CD4-positive, CD25-positive, alpha-beta regulatory T cell (primary cell): ENCODE data around the gene FHIT. TPM values are rescaled to one million over a fixed set of nuclear protein-coding genes. Genes with fewer than 3 reads are reported as not detected.

Source experiments
- ATAC-seq, 2 donors: fragments of 150-1000 bp; cut with Tn5 transposase; one replicate each; pipeline ENCODE4 v1.10.0; 2021; ENCODE audit warnings: low read depth in 2 of 2, moderate number of reproducible peaks in 2 of 2, moderate library complexity in 1 of 2
- DNase-seq, 3 donors: peaks; one replicate each; pipeline versions ENCODE4 v3.0.0 to v3.0.0-alpha.2; 2012 to 2022; ENCODE audit warnings: mixed read lengths in 1 of 3
- H3K27ac ChIP-seq: one replicate; pipeline ENCODE4 v1.7.0; 2013; ENCODE audit warnings: mild to moderate bottlenecking, low read length; ENCODE audit not compliant: insufficient read depth, poor library complexity, severe bottlenecking
- H3K27me3 ChIP-seq: one replicate; pipeline ENCODE4 v1.7.0; 2013; ENCODE audit warnings: low read length; ENCODE audit not compliant: control insufficient read depth, insufficient read depth
- H3K36me3 ChIP-seq: one replicate; pipeline ENCODE4 v1.7.0; 2013; ENCODE audit warnings: mild to moderate bottlenecking, low read length, moderate library complexity; ENCODE audit not compliant: control insufficient read depth, insufficient read depth
- H3K4me1 ChIP-seq: 2 replicates; pipeline ENCODE4 v1.7.0; 2013; ENCODE audit warnings: mild to moderate bottlenecking, low read length; ENCODE audit not compliant: insufficient read depth, control insufficient read depth, poor library complexity, severe bottlenecking
- H3K4me3 ChIP-seq: one replicate; pipeline ENCODE4 v1.7.0; 2013; ENCODE audit warnings: low read depth, mild to moderate bottlenecking, low read length, moderate library complexity
- H3K9me3 ChIP-seq, 2 experiments: 1 replicate in 1 of 2; 2 replicates in 1 of 2; pipeline ENCODE4 v1.7.0; 2013; ENCODE audit warnings: low read length in 2 of 2, mild to moderate bottlenecking in 1 of 2, moderate library complexity in 1 of 2; ENCODE audit not compliant: control insufficient read depth in 2 of 2
- H3K27ac Mint-ChIP-seq, 3 donors: one replicate each; pipeline ENCODE4 v1.8.0; 2020 to 2022; ENCODE audit warnings: mild to moderate bottlenecking in 3 of 3, mixed read lengths in 3 of 3, moderate library complexity in 2 of 3
- H3K27me3 Mint-ChIP-seq: one replicate; pipeline ENCODE4 v1.8.0; 2022; ENCODE audit warnings: mild to moderate bottlenecking, mixed read lengths
- H3K36me3 Mint-ChIP-seq: one replicate; pipeline ENCODE4 v1.8.0; 2020; ENCODE audit warnings: mixed read lengths
- H3K4me1 Mint-ChIP-seq, 4 donors: one replicate each; pipeline ENCODE4 v1.8.0; 2020 to 2022; ENCODE audit warnings: mixed read lengths in 4 of 4, mild to moderate bottlenecking in 1 of 4
- H3K4me3 Mint-ChIP-seq, 4 donors: one replicate each; pipeline ENCODE4 v1.8.0; 2020 to 2022; ENCODE audit warnings: mild to moderate bottlenecking in 4 of 4, mixed read lengths in 4 of 4, moderate library complexity in 3 of 4
- H3K9me3 Mint-ChIP-seq, 7 donors: one replicate each; pipeline ENCODE4 v1.8.0; 2020 to 2022; ENCODE audit warnings: mixed read lengths in 7 of 7, mild to moderate bottlenecking in 3 of 7, moderate library complexity in 2 of 7
- polyA plus RNA-seq, 4 donors: library from polyadenylated mRNA; unstranded; fragments of 300-500 nt; fragmentation: Illumina TruSeq; gene quantifications; one replicate each; pipeline ENCODE4 v1.2.3, GENCODE V29; 2021
- total RNA-seq: library from RNA; stranded (reverse); gene quantifications from one replicate; pipeline ENCODE4 v1.2.3, GENCODE V29; 2022

FHIT gene
- total and polyA plus RNA-seq, 5 donors from 2014 or later, result 7.8 to 120 (median 14.4) TPM

GRCh38 chr3:61250784-61251173 lies 473 bp downstream of the FHIT start:
- H3K27me3 ChIP-seq, result peaks cover 6% of the 10 kb centered on the region
- peak overlapping the region; percentile 93 to 98 (median 95) for H3K4me3 Mint-ChIP-seq
- peak overlapping the region; percentile 55 for H3K27ac ChIP-seq
- peaks cover 10 to 22% (median 16%) of the 10 kb centered on the region in 4 donors for H3K4me1 Mint-ChIP-seq
- H3K27ac Mint-ChIP-seq, result peak overlapping the region; percentile 82 to 94 (median 87)
- H3K9me3 ChIP-seq, result no peaks in the 10 kb centered on the region
- ATAC-seq (no peak), DNase-seq (peak in 2 of 3 donors; percentile 13 to 51)
- H3K4me1 ChIP-seq, result peaks cover 20% of the 10 kb centered on the region
- no peaks in the 10 kb centered on the region for H3K36me3 Mint-ChIP-seq
- H3K4me3 ChIP-seq, result peak overlapping the region; percentile 55
- peaks cover 32% of the 10 kb centered on the region for H3K27me3 Mint-ChIP-seq
- H3K9me3 Mint-ChIP-seq, result peaks cover 0 to 2% (median 0%) of the 10 kb centered on the region in 7 donors
- no peaks in the 10 kb centered on the region for H3K36me3 ChIP-seq

DNA sequence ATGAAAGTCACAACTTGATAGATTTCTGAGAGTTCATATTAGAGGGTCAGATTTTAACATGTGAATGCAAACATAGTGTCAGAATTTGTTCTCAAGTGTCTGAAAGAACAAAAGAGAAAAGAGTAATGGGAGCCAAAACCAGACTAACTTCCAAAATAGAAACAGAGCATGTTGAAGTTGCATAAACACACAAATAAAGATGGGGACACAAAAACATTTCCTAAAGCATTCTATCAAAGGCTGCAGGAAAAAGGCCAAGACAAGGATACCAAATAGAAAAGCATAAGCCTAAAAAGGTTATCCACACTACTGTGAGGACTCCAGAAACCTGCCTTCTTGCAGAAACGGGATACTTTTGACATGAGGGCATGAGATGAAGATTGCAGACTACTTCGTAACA lies 2.8 kb downstream of the FHIT start:
- H3K36me3 ChIP-seq, result no peaks in the 10 kb centered on the region
- peaks cover 20% of the 10 kb centered on the region for H3K4me1 ChIP-seq
- H3K9me3 Mint-ChIP-seq, result peaks cover 0 to 2% (median 0%) of the 10 kb centered on the region in 7 donors
- no peak overlapping the region for H3K27ac ChIP-seq
- no peaks in the 10 kb centered on the region for H3K9me3 ChIP-seq
- ATAC-seq (no peak), DNase-seq (no peak)
- peaks cover 4% of the 10 kb centered on the region for H3K27me3 ChIP-seq
- no peaks in the 10 kb centered on the region for H3K36me3 Mint-ChIP-seq
- H3K4me3 ChIP-seq, result no peak overlapping the region
- H3K27ac Mint-ChIP-seq, result no peak overlapping the region
- peaks cover 10 to 22% (median 16%) of the 10 kb centered on the region in 4 donors for H3K4me1 Mint-ChIP-seq
- H3K4me3 Mint-ChIP-seq, result no peak overlapping the region
- H3K27me3 Mint-ChIP-seq, result peaks cover 27% of the 10 kb centered on the region

DNA sequence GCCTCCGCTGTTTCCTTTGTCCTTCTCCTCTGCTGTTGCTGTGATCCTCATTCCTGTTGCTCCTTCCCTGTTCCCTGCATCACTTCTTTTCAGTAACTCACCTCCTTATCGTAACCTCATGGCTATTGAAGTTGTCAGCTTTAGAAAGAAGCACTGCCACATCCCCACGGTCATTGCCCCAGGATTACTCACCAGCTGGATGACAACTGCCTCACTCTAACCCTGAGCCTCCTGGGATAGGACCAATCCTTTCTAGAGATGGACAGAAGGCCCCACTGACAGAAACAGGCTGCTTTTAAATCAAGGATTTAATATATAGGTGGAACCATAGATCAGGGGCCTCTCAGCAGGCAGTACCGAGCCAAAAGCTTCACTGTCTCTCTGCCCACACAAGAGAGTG lies 4.1 kb downstream of the FHIT start:
- ATAC-seq (no peak), DNase-seq (no peak)
- peaks cover 0 to 2% (median 0%) of the 10 kb centered on the region in 7 donors for H3K9me3 Mint-ChIP-seq
- peaks cover 25% of the 10 kb centered on the region for H3K27me3 Mint-ChIP-seq
- no peaks in the 10 kb centered on the region for H3K27me3 ChIP-seq
- H3K36me3 ChIP-seq, result no peaks in the 10 kb centered on the region
- H3K4me1 ChIP-seq, result peaks cover 20% of the 10 kb centered on the region
- H3K4me1 Mint-ChIP-seq, result peaks cover 10 to 21% (median 15%) of the 10 kb centered on the region in 4 donors
- H3K4me3 Mint-ChIP-seq, result peak overlapping the region in 1 of 4 donors; percentile 14
- no peak overlapping the region for H3K27ac ChIP-seq
- no peak overlapping the region for H3K27ac Mint-ChIP-seq
- H3K4me3 ChIP-seq, result no peak overlapping the region
- no peaks in the 10 kb centered on the region for H3K9me3 ChIP-seq
- no peaks in the 10 kb centered on the region for H3K36me3 Mint-ChIP-seq

DNA sequence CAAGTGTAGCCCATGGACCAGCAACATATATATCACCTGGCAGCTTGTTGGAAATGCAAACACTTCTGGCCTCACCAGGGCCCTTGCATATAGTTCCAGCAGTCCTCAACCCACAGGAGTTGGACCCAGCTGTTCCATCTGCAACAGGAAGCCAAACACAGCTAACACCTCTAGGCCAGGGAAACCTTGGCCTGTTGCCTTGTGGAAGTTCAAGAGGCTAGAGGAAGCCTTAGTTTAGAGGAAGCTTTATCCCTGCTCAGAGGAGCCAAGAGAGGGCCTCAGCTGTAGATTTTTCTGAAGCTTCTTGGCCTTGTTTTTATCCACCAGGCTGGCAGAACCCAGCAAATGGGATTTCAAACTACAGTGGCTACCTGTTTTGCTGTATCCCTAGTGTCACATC lies 11.4 kb downstream of the FHIT start:
- Histone ChIP-seq H3K27me3 (no peaks in the 10 kb centered on the region), H3K27ac (no peak overlapping the region), H3K4me1 (no peaks in the 10 kb centered on the region), H3K9me3 (no peaks in the 10 kb centered on the region), H3K36me3 (no peaks in the 10 kb centered on the region), H3K4me3 (no peak overlapping the region)
- Mint-ChIP-seq H3K27ac (no peak overlapping the region), H3K4me1 (no peaks in the 10 kb centered on the region), H3K4me3 (no peak overlapping the region), H3K9me3 (no peaks in the 10 kb centered on the region), H3K36me3 (no peaks in the 10 kb centered on the region), H3K27me3 (no peaks in the 10 kb centered on the region)
- ATAC-seq (no peak), DNase-seq (no peak)

GRCh38 chr3:61237858-61238257 lies 13.4 kb downstream of the FHIT start:
- no peak for DNase-seq
- H3K36me3 Mint-ChIP-seq, result no peaks in the 10 kb centered on the region
- H3K4me3 Mint-ChIP-seq, result no peak overlapping the region
- no peaks in the 10 kb centered on the region for H3K36me3 ChIP-seq
- no peaks in the 10 kb centered on the region for H3K9me3 ChIP-seq
- H3K4me3 ChIP-seq, result no peak overlapping the region
- no peaks in the 10 kb centered on the region for H3K4me1 ChIP-seq
- no peaks in the 10 kb centered on the region for H3K4me1 Mint-ChIP-seq
- H3K27ac Mint-ChIP-seq, result no peak overlapping the region
- H3K27ac ChIP-seq, result no peak overlapping the region
- no peak for ATAC-seq
- no peaks in the 10 kb centered on the region for H3K27me3 ChIP-seq
- no peaks in the 10 kb centered on the region for H3K9me3 Mint-ChIP-seq
- no peaks in the 10 kb centered on the region for H3K27me3 Mint-ChIP-seq

- Mint-ChIP-seq H3K36me3 (no peaks in the 10 kb centered on the region), H3K27ac (no peak overlapping the region), H3K4me1 (no peaks in the 10 kb centered on the region), H3K27me3 (no peaks in the 10 kb centered on the region), H3K9me3 (no peaks in the 10 kb centered on the region), H3K4me3 (no peak overlapping the region)
- no peak overlapping the region for H3K27ac ChIP-seq
- H3K36me3 ChIP-seq, result no peaks in the 10 kb centered on the region
- DNase-seq, result peak in 1 of 3 donors; percentile 6
- H3K9me3 ChIP-seq, result no peaks in the 10 kb centered on the region
- H3K4me1 ChIP-seq, result no peaks in the 10 kb centered on the region
- H3K27me3 ChIP-seq, result no peaks in the 10 kb centered on the region
- H3K4me3 ChIP-seq, result no peak overlapping the region
- ATAC-seq, result no peak
These were observed 14.7 kb downstream of the FHIT start for GRCh38 chr3:61236556-61236955.

DNA sequence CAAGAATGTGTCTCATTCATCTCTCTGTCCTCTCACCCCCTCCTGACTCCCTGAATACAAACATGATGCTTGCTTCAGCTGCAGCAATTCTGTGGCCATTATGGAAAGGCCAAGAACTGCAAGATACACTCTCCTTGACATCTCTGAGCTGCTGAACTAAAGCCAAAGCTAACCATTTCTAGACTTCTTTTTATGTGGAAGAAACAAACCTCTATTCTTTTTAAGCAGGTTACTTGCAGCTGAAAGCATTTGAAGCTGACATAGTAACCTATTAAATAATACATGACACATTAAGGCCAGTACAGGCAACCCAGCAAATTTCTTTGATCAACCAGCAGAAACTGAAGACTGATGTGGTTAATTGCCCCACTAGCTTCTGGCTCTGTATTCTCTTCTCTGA lies 17.5 kb downstream of the FHIT start:
- Mint-ChIP-seq H3K36me3 (no peaks in the 10 kb centered on the region), H3K27me3 (no peaks in the 10 kb centered on the region), H3K4me3 (no peak overlapping the region), H3K9me3 (no peaks in the 10 kb centered on the region), H3K4me1 (no peaks in the 10 kb centered on the region), H3K27ac (no peak overlapping the region)
- Histone ChIP-seq H3K9me3 (no peaks in the 10 kb centered on the region), H3K27me3 (no peaks in the 10 kb centered on the region), H3K4me3 (no peak overlapping the region), H3K27ac (no peak overlapping the region), H3K36me3 (no peaks in the 10 kb centered on the region), H3K4me1 (no peaks in the 10 kb centered on the region)
- ATAC-seq (no peak), DNase-seq (no peak)

GRCh38 chr3:61231693-61232092 lies 19.6 kb downstream of the FHIT start:
- H3K27me3 ChIP-seq, result no peaks in the 10 kb centered on the region
- peaks cover 0 to 2% (median 0%) of the 10 kb centered on the region in 7 donors for H3K9me3 Mint-ChIP-seq
- H3K9me3 ChIP-seq, result no peaks in the 10 kb centered on the region
- H3K36me3 Mint-ChIP-seq, result no peaks in the 10 kb centered on the region
- no peak overlapping the region for H3K4me3 ChIP-seq
- H3K4me1 Mint-ChIP-seq, result no peaks in the 10 kb centered on the region
- no peak overlapping the region for H3K27ac Mint-ChIP-seq
- H3K4me1 ChIP-seq, result no peaks in the 10 kb centered on the region
- no peaks in the 10 kb centered on the region for H3K36me3 ChIP-seq
- no peak overlapping the region for H3K27ac ChIP-seq
- H3K4me3 Mint-ChIP-seq, result peak overlapping the region in 1 of 4 donors; percentile 38
- H3K27me3 Mint-ChIP-seq, result no peaks in the 10 kb centered on the region
- ATAC-seq (no peak), DNase-seq (no peak)
